Hematopoietic multipotent progenitor cell treated with erythropoietin and hydrocortisone succinate and interleukin-3 and kit ligand, for 4 days (in vitro differentiated cells): Measurements from ENCODE around the gene DCPS.
"Not testable (repeated sequence)": the region's sequence is repeated elsewhere in the genome, so short reads cannot be mapped to it uniquely, and the experiment has no call there.

Experiments
- DNase-seq: peaks from one replicate; pipeline ENCODE4 v3.0.0-alpha.2; 2015

Gene DCPS

GRCh38 chr11:126303623-126304456, at the start of gene DCPS:
DCPS (plus strand) TSS chr11:126304060; CDS start chr11:126304081, 21 bp downstream.
- DNase-seq: peak; percentile 94

- DNase-seq: no peak
These were observed 49.0 kb upstream of the DCPS start for GRCh38 chr11:126254819-126255218.

GRCh38 chr11:126255507-126255906, 48.4 kb upstream of the DCPS start:
- not testable (repeated sequence) for DNase-seq

- no peak for DNase-seq
These were observed 47.6 kb upstream of the DCPS start for GRCh38 chr11:126256216-126256615.

GRCh38 chr11:126257144-126257543, 46.7 kb upstream of the DCPS start:
- DNase-seq: no peak

- no peak for DNase-seq
These were observed 46.1 kb upstream of the DCPS start for GRCh38 chr11:126257764-126258163.

- no peak for DNase-seq
These were observed 41.6 kb upstream of the DCPS start for GRCh38 chr11:126262216-126262615.

GRCh38 chr11:126263489-126263888, 40.4 kb upstream of the DCPS start:
- no peak for DNase-seq

- DNase-seq: peak; percentile 35
These were observed 38.0 kb upstream of the DCPS start for GRCh38 chr11:126265811-126266210.

GRCh38 chr11:126267650-126268049, 36.2 kb upstream of the DCPS start:
- DNase-seq: no peak

GRCh38 chr11:126268361-126268707, 35.5 kb upstream of the DCPS start:
- DNase-seq: no peak

GRCh38 chr11:126268708-126269579, 34.9 kb upstream of the DCPS start, which contains the start of the genes FOXRED1 and SRPRA:
FOXRED1 (plus strand) TSS chr11:126269154; CDS start chr11:126269207, 53 bp downstream.
SRPRA (minus strand) TSS chr11:126268895; CDS start chr11:126268804, 91 bp downstream.
- DNase-seq: peak; percentile 100

- DNase-seq: no peak
These were observed 26.5 kb upstream of the DCPS start for GRCh38 chr11:126277322-126277721.

GRCh38 chr11:126277780-126278179, 26.1 kb upstream of the DCPS start:
- no peak for DNase-seq

- no peak for DNase-seq
These were observed 24.7 kb upstream of the DCPS start for GRCh38 chr11:126279191-126279590.

- DNase-seq: peak; percentile 54
These were observed 23.3 kb upstream of the DCPS start for GRCh38 chr11:126280595-126280994.

GRCh38 chr11:126281245-126281644, 22.6 kb upstream of the DCPS start:
- DNase-seq: no peak

- DNase-seq: no peak
These were observed 22.1 kb upstream of the DCPS start for GRCh38 chr11:126281666-126282175.

- DNase-seq: peak; percentile 69
These were observed 21.5 kb upstream of the DCPS start for GRCh38 chr11:126282361-126282735.

GRCh38 chr11:126282736-126283591, 20.9 kb upstream of the DCPS start, which contains the start of gene TIRAP:
TIRAP (plus strand) TSS chr11:126283093; CDS start chr11:126290895, 7,802 bp downstream.
- peak; percentile 73 for DNase-seq

- peak; percentile 94 for DNase-seq
These were observed 19.0 kb upstream of the DCPS start for GRCh38 chr11:126284829-126285228.

GRCh38 chr11:126288237-126288636, 15.6 kb upstream of the DCPS start:
- DNase-seq: no peak
